ENCODE data around the gene AMACR. TPM values are rescaled to one million over a fixed set of nuclear protein-coding genes. Genes with fewer than 3 reads are reported as not detected.
"Not testable (repeated sequence)": the region's sequence is repeated elsewhere in the genome, so short reads cannot be mapped to it uniquely, and the experiment has no call there.

The AMACR gene
- total RNA-seq, 2 experiments from 2014 or later = 8.6 to 10.1 TPM

- CTCF ChIA-PET = no interaction called here
- no peak overlapping the region for H3K4me3 Mint-ChIP-seq
- H3K9me3 Mint-ChIP-seq = no peaks in the 10 kb centered on the region
- H3K27ac Mint-ChIP-seq = no peak overlapping the region
- peaks cover 9% of the 10 kb centered on the region for H3K4me1 Mint-ChIP-seq (ENCODE audit: low read depth)
- intact Hi-C loops (cut with micrococcal nuclease) = loop anchor here (5.0 kb wide), 1 partner anchor 36 kb away; the partner anchor contains the start of gene RXFP3
- H3K36me3 Mint-ChIP-seq (ENCODE audit: low read depth) = no peaks in the 10 kb centered on the region
- DNase-seq = no peak
- H3K27me3 Mint-ChIP-seq (ENCODE audit: low read depth) = peaks cover 2% of the 10 kb centered on the region
Measured at GRCh38 chr5:33973271-33973670, 34.6 kb downstream of the AMACR start.

DNA sequence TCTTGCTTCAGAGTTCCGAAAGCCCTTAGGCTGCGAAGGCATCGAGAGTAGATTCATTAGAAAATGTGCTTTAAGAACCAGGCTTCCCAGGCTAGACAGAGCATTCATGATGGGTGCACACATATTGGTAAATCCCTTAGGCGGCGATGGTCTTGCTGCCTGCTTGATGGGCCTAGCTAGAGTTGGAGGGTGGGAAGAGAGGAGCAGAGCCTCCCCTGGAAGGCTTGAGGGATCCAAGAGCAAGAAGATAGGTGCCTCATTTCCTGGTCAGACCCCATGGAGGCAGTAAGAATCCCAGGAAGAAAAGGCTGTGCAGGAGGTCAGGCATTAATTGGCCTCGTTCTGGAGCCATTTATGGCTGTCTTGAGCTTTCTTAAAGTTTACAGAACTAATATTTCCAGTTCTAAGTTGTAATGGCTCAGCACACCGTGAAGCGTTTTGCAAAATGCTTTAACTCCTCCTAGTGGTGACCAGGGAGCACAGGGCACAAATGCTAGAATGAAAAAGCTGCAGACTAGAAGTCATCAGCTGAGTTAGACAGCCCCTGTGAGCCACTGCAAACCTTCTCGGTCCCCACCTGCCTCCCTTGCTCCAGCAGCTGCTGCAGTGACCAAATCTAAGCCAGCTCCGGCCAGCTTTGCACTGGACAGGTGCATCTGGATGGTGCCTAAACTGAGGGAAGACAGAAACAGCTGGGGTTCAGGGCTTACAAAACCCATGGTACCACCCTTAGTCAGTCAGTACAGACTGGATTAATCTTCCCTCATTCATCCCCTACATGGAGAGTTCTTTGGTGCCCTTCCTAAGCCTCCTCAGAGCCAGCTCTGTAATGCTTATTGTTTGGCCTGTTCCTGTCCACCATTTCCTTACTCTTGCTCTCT lies 38.0 kb downstream of the AMACR start:
- H3K27me3 Mint-ChIP-seq (ENCODE audit: low read depth) = no peaks in the 10 kb centered on the region
- H3K4me3 Mint-ChIP-seq = no peak overlapping the region
- H3K27ac Mint-ChIP-seq = no peak overlapping the region
- DNase-seq = peak; percentile 12
- no peaks in the 10 kb centered on the region for H3K36me3 Mint-ChIP-seq (ENCODE audit: low read depth)
- intact Hi-C loops (cut with micrococcal nuclease) = loop anchor here (1.0 to 5.0 kb wide), 3 partner anchors 33 to 534 kb away; partner anchors contain the start of gene RXFP3
- H3K9me3 Mint-ChIP-seq = no peaks in the 10 kb centered on the region
- peaks cover 13% of the 10 kb centered on the region for H3K4me1 Mint-ChIP-seq (ENCODE audit: low read depth)
- CTCF ChIA-PET = interaction anchor here (0.6 to 3.1 kb wide), 22 partner anchors 9 to 534 kb away, joined by 3 to 18 read pairs (median 4); partner anchors contain the start of genes AMACR and RXFP3

GRCh38 chr5:33968211-33969005 lies 39.4 kb downstream of the AMACR start:
- intact Hi-C loops (cut with micrococcal nuclease) = no loop called here
- peaks cover 16% of the 10 kb centered on the region for H3K4me1 Mint-ChIP-seq (ENCODE audit: low read depth)
- CTCF ChIA-PET = interaction anchor here (1.1 to 3.1 kb wide), 4 partner anchors 11 to 532 kb away, joined by 3 to 14 read pairs (median 4); no protein-coding TSS in a partner anchor
- H3K36me3 Mint-ChIP-seq (ENCODE audit: low read depth) = no peaks in the 10 kb centered on the region
- DNase-seq = no peak
- no peak overlapping the region for H3K4me3 Mint-ChIP-seq
- H3K27ac Mint-ChIP-seq = no peak overlapping the region
- H3K9me3 Mint-ChIP-seq = no peaks in the 10 kb centered on the region
- no peaks in the 10 kb centered on the region for H3K27me3 Mint-ChIP-seq (ENCODE audit: low read depth)

GRCh38 chr5:33966805-33967204 lies 41.0 kb downstream of the AMACR start:
- DNase-seq = no peak
- intact Hi-C loops (cut with micrococcal nuclease) = no loop called here

DNA sequence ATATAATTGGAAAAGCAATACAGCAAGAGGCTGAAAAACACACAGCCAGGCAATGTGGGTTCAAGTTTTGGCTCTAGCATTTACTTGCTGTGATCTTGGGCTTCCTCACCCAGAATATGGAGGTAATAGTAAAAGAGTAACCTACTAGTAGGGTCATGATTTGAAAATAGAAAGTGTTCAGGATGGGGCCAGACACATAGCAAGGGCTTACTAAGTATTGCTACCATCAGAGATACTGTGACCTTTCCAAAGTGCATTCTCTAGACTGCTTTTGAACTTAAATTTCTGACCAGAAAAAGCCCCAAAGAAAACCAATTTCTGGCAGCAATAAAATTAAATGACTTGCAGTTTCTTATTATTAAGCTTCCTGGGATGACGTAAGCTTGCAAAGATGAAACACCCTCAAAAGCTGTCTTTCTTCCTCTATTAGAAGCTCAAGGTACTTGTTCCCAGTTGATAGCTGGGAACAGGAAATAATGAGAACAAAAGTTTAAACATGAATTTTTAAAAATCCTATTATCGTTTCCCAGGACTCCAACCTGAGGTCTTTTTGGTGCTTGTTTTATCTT lies 43.6 kb downstream of the AMACR start:
- Mint-ChIP-seq H3K9me3 (no peaks in the 10 kb centered on the region), H3K27ac (no peak overlapping the region), H3K36me3 (ENCODE audit: low read depth) (no peaks in the 10 kb centered on the region), H3K4me1 (ENCODE audit: low read depth) (peaks cover 9% of the 10 kb centered on the region), H3K4me3 (no peak overlapping the region), H3K27me3 (ENCODE audit: low read depth) (no peaks in the 10 kb centered on the region)
- intact Hi-C loops (cut with micrococcal nuclease) = no loop called here
- DNase-seq = no peak
- CTCF ChIA-PET = interaction anchor here (1.1 kb wide), 1 partner anchor 29 kb away, joined by 3 read pairs; no protein-coding TSS in a partner anchor

More at GRCh38 chr5:33966805-33967204, 41.0 kb downstream of the AMACR start:
- H3K27ac Mint-ChIP-seq = no peak overlapping the region
- CTCF ChIA-PET = no interaction called here
- no peak overlapping the region for H3K4me3 Mint-ChIP-seq
- peaks cover 9% of the 10 kb centered on the region for H3K4me1 Mint-ChIP-seq (ENCODE audit: low read depth)
- no peaks in the 10 kb centered on the region for H3K27me3 Mint-ChIP-seq (ENCODE audit: low read depth)
- H3K36me3 Mint-ChIP-seq (ENCODE audit: low read depth) = no peaks in the 10 kb centered on the region
- no peaks in the 10 kb centered on the region for H3K9me3 Mint-ChIP-seq

GRCh38 chr5:33958176-33958575 lies 49.7 kb downstream of the AMACR start:
- intact Hi-C loops (cut with micrococcal nuclease) = no loop called here
- DNase-seq = no peak
- no peak overlapping the region for H3K27ac Mint-ChIP-seq
- H3K27me3 Mint-ChIP-seq (ENCODE audit: low read depth) = peaks cover 3% of the 10 kb centered on the region
- CTCF ChIA-PET = interaction anchor here (1.6 kb wide), 1 partner anchor 18 kb away, joined by 3 read pairs; no protein-coding TSS in a partner anchor
- H3K36me3 Mint-ChIP-seq (ENCODE audit: low read depth) = no peaks in the 10 kb centered on the region
- H3K4me3 Mint-ChIP-seq = no peak overlapping the region
- H3K4me1 Mint-ChIP-seq (ENCODE audit: low read depth) = no peaks in the 10 kb centered on the region
- peaks cover 3% of the 10 kb centered on the region for H3K9me3 Mint-ChIP-seq

- peaks cover 3% of the 10 kb centered on the region for H3K9me3 Mint-ChIP-seq
- CTCF ChIA-PET = interaction anchor here (0.6 to 1.6 kb wide), 3 partner anchors 17 to 131 kb away, joined by 3 read pairs; no protein-coding TSS in a partner anchor
- H3K36me3 Mint-ChIP-seq (ENCODE audit: low read depth) = no peaks in the 10 kb centered on the region
- no peak overlapping the region for H3K4me3 Mint-ChIP-seq
- H3K4me1 Mint-ChIP-seq (ENCODE audit: low read depth) = no peaks in the 10 kb centered on the region
- DNase-seq = no peak
- H3K27ac Mint-ChIP-seq = no peak overlapping the region
- peaks cover 3% of the 10 kb centered on the region for H3K27me3 Mint-ChIP-seq (ENCODE audit: low read depth)
- intact Hi-C loops (cut with micrococcal nuclease) = no loop called here
Measured at GRCh38 chr5:33957577-33958150, 50.2 kb downstream of the AMACR start.

DNA sequence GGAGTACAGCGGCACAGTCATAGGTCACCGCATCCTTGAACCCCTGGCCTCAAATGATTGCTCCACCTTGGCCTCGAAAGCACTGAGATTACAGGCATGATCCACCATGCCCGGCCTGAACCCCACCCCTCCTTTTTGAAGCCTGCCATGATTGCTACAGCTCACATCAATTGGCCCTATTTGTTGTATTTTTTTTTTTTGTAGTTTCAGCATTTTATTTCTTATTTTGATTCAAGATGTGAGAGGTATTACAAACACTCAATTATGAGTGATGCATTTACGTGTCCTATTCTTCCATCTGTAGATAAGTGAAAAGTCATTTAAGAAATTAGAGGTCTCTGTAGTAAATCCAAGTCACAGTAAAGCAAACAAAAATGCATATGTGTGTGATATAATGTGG lies 55.7 kb downstream of the AMACR start:
- CTCF ChIA-PET; H3K4me3 Mint-ChIP-seq; H3K36me3 Mint-ChIP-seq (ENCODE audit: low read depth); H3K27me3 Mint-ChIP-seq (ENCODE audit: low read depth); H3K9me3 Mint-ChIP-seq; H3K4me1 Mint-ChIP-seq (ENCODE audit: low read depth); H3K27ac Mint-ChIP-seq; intact Hi-C loops (cut with micrococcal nuclease); DNase-seq: not testable (repeated sequence)

- Mint-ChIP-seq H3K9me3 (no peaks in the 10 kb centered on the region), H3K36me3 (ENCODE audit: low read depth) (no peaks in the 10 kb centered on the region), H3K4me3 (no peak overlapping the region), H3K27me3 (ENCODE audit: low read depth) (peaks cover 23% of the 10 kb centered on the region), H3K27ac (no peak overlapping the region), H3K4me1 (ENCODE audit: low read depth) (no peaks in the 10 kb centered on the region)
- intact Hi-C loops (cut with micrococcal nuclease) = no loop called here
- no peak for DNase-seq
- CTCF ChIA-PET = interaction anchor here (1.4 kb wide), 1 partner anchor 25 kb away, joined by 4 read pairs; no protein-coding TSS in a partner anchor
Measured at GRCh38 chr5:33944543-33945132, 63.2 kb downstream of the AMACR start.

DNA sequence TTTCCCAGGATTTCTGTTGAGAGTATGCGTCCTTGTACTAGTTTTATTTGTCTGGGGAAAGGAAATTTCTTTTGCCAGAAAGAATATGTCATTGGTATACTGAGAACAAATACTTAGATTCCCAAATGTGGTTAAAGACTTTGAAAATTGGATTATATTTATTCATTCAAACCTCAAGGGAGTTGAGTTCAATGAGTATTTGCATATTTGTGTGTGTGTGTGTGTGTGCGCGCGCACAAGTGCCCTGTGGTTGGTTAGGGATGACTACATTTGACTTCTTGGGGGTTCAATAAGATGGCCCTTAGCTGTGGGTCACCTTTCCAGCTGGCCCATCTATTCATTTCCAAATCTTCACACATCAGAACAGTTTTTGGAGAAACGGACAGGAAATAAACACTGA lies 66.8 kb downstream of the AMACR start:
- H3K27me3 Mint-ChIP-seq (ENCODE audit: low read depth) = peaks cover 47% of the 10 kb centered on the region
- intact Hi-C loops (cut with micrococcal nuclease) = no loop called here
- DNase-seq = no peak
- H3K4me1 Mint-ChIP-seq (ENCODE audit: low read depth) = peaks cover 8% of the 10 kb centered on the region
- CTCF ChIA-PET = interaction anchor here (1.3 kb wide), 1 partner anchor 17 kb away, joined by 3 read pairs; no protein-coding TSS in a partner anchor
- no peaks in the 10 kb centered on the region for H3K36me3 Mint-ChIP-seq (ENCODE audit: low read depth)
- H3K4me3 Mint-ChIP-seq = no peak overlapping the region
- H3K27ac Mint-ChIP-seq = no peak overlapping the region
- H3K9me3 Mint-ChIP-seq = no peaks in the 10 kb centered on the region

DNA sequence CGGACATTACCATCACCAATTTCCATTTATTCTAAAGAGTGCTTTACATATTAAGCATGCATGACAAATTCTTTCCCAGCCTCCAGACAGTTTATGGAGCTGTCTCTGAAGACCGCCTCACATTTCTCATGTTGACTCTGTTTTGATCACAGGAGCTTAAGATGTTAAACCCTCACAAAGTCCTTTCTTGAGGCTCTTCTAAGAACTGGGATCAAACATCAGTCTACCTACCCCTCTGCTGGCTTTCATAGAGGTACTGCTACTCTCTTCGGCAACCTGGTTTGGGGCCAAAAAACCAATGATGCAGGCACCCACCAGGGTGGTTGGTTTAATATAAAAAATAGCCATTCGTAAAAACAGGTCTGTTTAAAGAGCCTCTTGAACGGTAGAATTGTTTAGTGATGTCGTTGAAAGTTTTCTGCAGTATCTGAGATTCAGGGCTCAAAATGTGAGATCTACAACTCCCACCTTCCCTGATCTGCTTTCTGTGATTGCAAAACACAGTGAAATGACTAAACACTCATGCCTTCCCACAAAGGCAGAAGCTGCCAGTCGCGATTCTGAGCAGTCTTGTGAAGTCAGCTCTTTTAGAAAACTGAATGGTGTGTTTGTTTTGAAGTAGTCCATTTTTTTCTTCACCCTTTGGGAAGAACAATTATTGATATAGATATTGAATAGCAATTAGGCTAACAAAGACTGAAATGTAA lies 68.1 kb downstream of the AMACR start:
- Mint-ChIP-seq H3K36me3 (ENCODE audit: low read depth) (no peaks in the 10 kb centered on the region), H3K9me3 (no peaks in the 10 kb centered on the region), H3K27ac (no peak overlapping the region), H3K27me3 (ENCODE audit: low read depth) (peaks cover 56% of the 10 kb centered on the region), H3K4me3 (no peak overlapping the region), H3K4me1 (ENCODE audit: low read depth) (peaks cover 8% of the 10 kb centered on the region)
- DNase-seq = no peak
- CTCF ChIA-PET = interaction anchor here (1.3 kb wide), 1 partner anchor 19 kb away, joined by 3 read pairs; no protein-coding TSS in a partner anchor
- intact Hi-C loops (cut with micrococcal nuclease) = loop anchor here (5.0 kb wide), 2 partner anchors 33 to 1227 kb away; partner anchors contain the start of gene NPR3
